Fibroblast of lung (primary cell): ENCODE results near the gene TYMS.

Source experiments
- CTCF ChIP-seq, 2 donors: IDR thresholded peaks in 1 of 2; conservative IDR thresholded peaks in 1 of 2; 1 replicate in 1 of 2; 2 replicates in 1 of 2; pipeline ENCODE4 v1.5.1; 2011 to 2012; ENCODE audit warnings: low read length in 2 of 2, control low read depth in 1 of 2, inconsistent platforms in 1 of 2, low read depth in 1 of 2, mild to moderate bottlenecking in 1 of 2
- EZH2 ChIP-seq: IDR thresholded peaks from 2 replicates; pipeline ENCODE4 v1.5.1; 2012; ENCODE audit warnings: low read length, control low read depth, mild to moderate bottlenecking; ENCODE audit errors: missing control alignments

GRCh38 chr18:683531-683930 lies 26.1 kb downstream of the TYMS start:
- TF ChIP-seq CTCF (conservative IDR thresholded peaks at IDR 0.05 in 1 of 2, IDR thresholded peaks at IDR 0.05 in 1 of 2; ENCODE audit: low read depth in 1 of 2, low read length in 2 of 2) = no peak
- no peak for TF ChIP-seq EZH2
